GM21576 (cell line): Measurements from ENCODE around the gene DMC1.

ENCODE experiments used
- ATAC-seq: cut with Tn5 transposase; IDR thresholded peaks from one replicate; pipeline ENCODE4 v1.9.1; 2021; ENCODE audit warnings: mild to moderate bottlenecking, moderate library complexity; ENCODE audit not compliant: unreplicated experiment

Gene DMC1

DNA sequence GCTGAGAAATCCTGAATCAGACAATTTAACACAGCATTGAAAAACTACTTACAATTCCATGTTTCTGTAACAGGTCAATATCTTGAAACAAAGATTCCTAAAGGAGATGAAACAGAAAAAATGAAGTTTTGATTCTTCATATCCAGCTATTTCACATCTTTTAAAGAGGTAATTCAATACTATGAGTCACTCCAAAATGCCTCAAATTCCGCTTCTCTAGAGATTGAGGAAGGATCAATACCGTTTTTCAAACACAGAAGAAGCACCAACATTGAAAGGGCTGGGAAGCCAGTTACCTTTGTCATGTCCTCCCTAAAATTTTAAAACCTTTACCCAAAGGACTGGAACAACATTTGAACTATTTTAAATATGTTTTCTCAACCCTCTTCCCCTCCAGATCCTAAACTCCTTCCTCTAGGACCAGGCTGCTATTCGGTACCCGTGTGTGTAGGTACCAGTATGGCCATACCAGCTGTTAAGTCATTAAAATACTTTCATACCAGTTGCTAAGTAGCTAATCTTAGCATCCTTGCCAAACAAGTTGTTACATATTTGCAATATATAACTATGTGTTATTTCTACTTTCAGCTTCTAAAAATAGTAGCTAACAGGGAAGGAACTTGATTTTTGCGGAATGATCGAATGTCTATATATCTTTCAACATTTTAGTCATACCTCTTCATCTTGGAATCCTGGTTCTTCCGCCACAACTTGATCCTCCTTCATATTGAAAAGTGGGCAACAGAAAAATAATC lies 2.3 kb downstream of the DMC1 start:
- no peak for ATAC-seq

DNA sequence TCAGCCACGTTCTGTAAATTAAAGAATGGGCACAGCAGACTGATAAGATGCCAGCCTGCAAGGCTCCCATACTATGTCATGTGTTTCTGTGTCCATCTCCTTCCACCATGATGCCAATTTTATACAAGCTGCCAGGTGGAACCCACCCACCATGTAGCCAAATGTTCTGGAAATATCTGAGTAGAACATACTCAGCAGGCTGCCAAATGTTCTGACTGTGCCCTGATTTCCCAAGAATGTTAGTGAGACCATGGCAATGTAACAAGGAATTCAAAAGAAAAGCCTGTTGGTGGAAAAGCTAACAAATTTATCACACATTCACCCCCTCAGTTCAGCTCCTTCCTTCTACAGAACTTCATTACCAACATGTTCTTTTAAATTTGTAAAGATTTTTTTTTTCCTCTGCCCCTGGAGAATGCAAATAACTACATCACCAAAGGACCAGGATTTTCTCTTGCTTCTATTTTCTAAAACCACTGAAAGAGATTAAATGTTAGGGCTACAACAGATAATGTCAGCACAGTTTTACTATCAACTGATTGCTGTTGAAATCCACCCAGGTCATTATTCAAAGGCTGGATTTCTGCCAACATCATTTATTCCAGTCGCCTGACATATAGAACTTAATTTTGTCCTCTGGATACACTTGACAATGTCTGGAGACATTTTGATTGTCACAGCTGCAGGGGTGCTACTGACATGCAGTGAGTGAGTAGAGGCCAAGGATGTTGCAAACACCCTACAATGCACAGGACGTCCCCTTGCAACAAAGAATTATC lies 3.1 kb downstream of the DMC1 start:
- no peak for ATAC-seq

- ATAC-seq, result no peak
Measured at GRCh38 chr22:38565441-38565840, 4.5 kb downstream of the DMC1 start.

- ATAC-seq, result no peak
Measured at GRCh38 chr22:38564669-38565068, 5.3 kb downstream of the DMC1 start.

GRCh38 chr22:38554281-38554680 lies 15.7 kb downstream of the DMC1 start:
- ATAC-seq, result no peak

DNA sequence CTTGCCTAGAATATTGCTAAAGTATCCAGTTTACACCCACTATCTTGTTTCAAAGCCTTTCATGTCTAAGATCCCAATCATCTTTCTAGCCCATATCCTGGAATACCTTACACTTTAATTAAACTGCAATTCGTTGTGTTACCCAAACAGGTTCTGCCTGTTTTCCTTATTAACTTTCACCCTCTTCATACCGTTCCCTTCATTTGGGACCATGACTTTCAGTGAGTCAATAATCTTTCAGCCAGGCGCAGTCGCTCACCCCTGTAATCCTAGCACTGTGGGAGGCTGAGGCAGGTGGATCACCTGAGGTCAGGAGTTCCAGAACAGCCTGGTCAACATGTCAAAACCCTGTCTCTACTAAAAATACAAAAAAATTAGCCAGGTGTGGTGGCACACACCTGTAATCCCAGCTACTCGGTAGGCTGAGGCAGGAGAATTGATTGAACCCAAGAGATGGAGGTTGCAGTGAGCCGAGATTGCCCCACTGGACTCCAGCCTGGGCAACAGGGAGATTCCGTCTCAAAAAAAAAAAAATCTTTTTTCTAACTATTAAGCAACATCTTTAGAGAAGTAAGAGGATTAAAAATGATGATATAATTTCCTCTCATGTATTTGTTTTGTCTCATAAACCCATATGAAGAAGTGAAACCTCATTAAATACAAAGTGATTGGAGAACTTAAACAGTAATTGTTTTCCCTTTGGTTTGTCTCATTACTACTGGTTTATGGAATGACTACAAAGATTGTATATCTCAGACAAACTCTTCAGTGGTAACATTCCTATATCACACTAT lies 20.7 kb downstream of the DMC1 start:
- ATAC-seq, result no peak

- ATAC-seq, result no peak
Measured at GRCh38 chr22:38540701-38541100, 29.3 kb downstream of the DMC1 start.

GRCh38 chr22:38531251-38531938 lies 38.6 kb downstream of the DMC1 start:
- ATAC-seq, result no peak

DNA sequence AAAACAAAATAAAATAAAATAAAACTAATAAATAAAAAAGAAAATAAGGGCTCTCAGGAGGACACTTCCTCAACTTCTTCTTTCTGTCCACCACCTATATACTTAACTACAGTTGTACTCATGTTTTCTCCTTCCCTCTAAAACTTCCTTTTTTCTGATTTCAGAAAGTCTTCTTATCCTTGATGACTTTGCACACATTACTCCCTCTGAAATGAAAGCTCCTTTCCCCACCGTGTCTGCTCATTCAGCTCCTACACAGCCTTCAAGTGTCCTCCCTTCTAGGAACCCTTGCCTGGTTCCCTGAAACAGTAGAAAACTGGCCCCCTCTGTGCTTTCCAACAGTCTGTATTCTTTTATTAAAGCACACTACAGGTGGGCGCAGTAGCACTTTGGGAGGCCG lies 45.6 kb downstream of the DMC1 start:
- ATAC-seq, result no peak

DNA sequence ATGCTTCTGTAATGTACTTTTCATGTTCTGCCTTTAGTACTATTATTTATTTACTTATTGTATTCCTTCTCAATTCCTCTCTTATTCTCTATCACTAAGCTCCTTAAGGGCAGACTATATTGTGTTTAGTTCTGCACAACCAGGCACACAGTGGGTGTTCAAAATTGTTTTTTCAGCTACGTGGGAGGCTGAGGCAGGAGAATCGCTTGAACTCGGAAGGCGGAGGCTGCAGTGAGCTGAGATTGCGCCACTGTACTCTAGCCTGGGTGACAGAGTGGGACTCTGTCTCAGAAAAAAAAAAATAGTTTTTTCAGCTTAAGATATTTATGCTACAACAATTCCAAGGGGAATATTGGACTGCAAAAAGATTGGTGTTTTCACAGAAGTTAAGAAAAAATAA lies 46.5 kb downstream of the DMC1 start:
- ATAC-seq, result no peak

GRCh38 chr22:38523029-38523428 lies 47.0 kb downstream of the DMC1 start:
- ATAC-seq, result no peak

GRCh38 chr22:38519453-38520250 lies 50.3 kb downstream of the DMC1 start:
- ATAC-seq, result no peak

- no peak for ATAC-seq
Measured at GRCh38 chr22:38518620-38519019, 51.4 kb downstream of the DMC1 start.

- ATAC-seq, result no peak
Measured at GRCh38 chr22:38513063-38513462, 56.9 kb downstream of the DMC1 start.

- ATAC-seq, result no peak
Measured at GRCh38 chr22:38510416-38510970, 59.5 kb downstream of the DMC1 start.

GRCh38 chr22:38506118-38506962 lies 63.6 kb downstream of the DMC1 start, which contains the start of gene DDX17:
Gene DDX17 (minus strand): TSS chr22:38506311.
- peak; percentile 82 for ATAC-seq

DNA sequence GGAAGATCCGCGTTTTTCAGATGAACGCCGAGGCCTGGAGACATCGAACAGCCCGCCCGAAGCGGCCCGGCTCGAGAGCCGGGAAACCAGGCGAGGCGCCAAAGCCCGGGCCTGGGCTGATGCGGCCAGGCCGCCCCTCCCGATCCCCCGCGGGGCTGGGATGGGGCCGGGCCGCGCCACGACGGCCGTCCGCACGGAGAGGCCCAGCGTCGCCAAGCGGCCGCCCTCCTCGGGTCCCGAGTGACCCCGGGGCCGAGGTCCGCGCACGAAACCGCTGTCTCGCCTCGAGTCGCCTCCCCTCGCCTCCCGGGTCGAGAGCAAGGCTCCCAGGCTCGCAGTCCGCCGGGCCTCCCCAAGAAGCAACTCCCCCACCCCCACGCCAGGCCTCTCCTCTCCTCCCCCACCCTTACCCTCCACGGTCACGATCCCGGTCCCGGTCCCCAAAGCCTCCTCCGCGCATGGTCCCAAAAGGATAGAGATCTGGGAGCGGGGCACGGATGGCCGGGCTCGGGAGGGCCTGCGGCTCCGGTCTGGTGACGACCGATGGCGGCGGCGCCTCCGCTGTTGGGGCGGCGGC lies 64.4 kb downstream of the DMC1 start:
- ATAC-seq, result peak; percentile 30

- no peak for ATAC-seq
Measured at GRCh38 chr22:38504731-38505540, 65.0 kb downstream of the DMC1 start.
